CD4-positive, alpha-beta T cell (primary cell): ENCODE results near the gene CNTN4. TPM values are rescaled to one million over a fixed set of nuclear protein-coding genes. Genes with fewer than 3 reads are reported as not detected.

Source experiments
- ATAC-seq: fragments of 200-7000 bp; cut with Tn5 transposase; one replicate; pipeline ENCODE4 v1.10.0; 2022; ENCODE audit warnings: mild to moderate bottlenecking; ENCODE audit not compliant: poor library complexity
- CTCF ChIA-PET: fragments of 350-600 bp; sonication (Branson Sonifier 250); formaldehyde crosslinking; loops from one replicate; lab custom pipeline; 2021; ENCODE audit warnings: antibody characterized with exemption, inconsistent platforms; lab: Charles Lee
- POLR2A ChIA-PET: fragments of 350-600 bp; sonication (Branson Sonifier 250); formaldehyde crosslinking; loops from one replicate; lab custom pipeline; 2021; ENCODE audit warnings: antibody characterized with exemption, inconsistent platforms; lab: Charles Lee
- DNase-seq, 14 experiments: peaks; one replicate each; pipeline ENCODE4 v3.0.0-alpha.2; 2013 to 2020; ENCODE audit warnings: mixed read lengths in 2 of 14
- H3K27ac ChIP-seq, 2 donors: one replicate each; pipeline versions ENCODE4 v1.5.1 to v1.7.0; 2013; ENCODE audit warnings: low read length in 2 of 2, low read depth in 1 of 2, mild to moderate bottlenecking in 1 of 2
- H3K27me3 ChIP-seq, 2 experiments: 1 replicate in 1 of 2; 2 replicates in 1 of 2; pipeline versions ENCODE4 v1.6.1 to v1.7.0; 2013; ENCODE audit warnings: low read length in 2 of 2, control low read depth in 1 of 2, mild to moderate bottlenecking in 1 of 2, moderate library complexity in 1 of 2; ENCODE audit not compliant: insufficient read depth in 2 of 2, control insufficient read depth in 1 of 2
- H3K36me3 ChIP-seq: one replicate; pipeline ENCODE4 v1.6.1; 2013; ENCODE audit warnings: low read length, control low read depth; ENCODE audit not compliant: insufficient read depth
- H3K4me1 ChIP-seq: one replicate; pipeline ENCODE4 v1.6.1; 2013; ENCODE audit warnings: low read length, control low read depth; ENCODE audit not compliant: insufficient read depth
- H3K4me3 ChIP-seq: one replicate; pipeline ENCODE4 v1.5.1; 2013; ENCODE audit warnings: mild to moderate bottlenecking, low read length, moderate library complexity
- H3K9me3 ChIP-seq, 2 experiments: 1 replicate in 1 of 2; 2 replicates in 1 of 2; pipeline versions ENCODE4 v1.6.1 to v1.7.0; 2013; ENCODE audit warnings: low read length in 2 of 2, mild to moderate bottlenecking in 2 of 2, control low read depth in 1 of 2, moderate library complexity in 1 of 2; ENCODE audit not compliant: control insufficient read depth in 1 of 2, insufficient read depth in 1 of 2
- H3K27ac Mint-ChIP-seq: one replicate; pipeline ENCODE4 v1.8.0; 2020; ENCODE audit warnings: mixed read lengths
- H3K27me3 Mint-ChIP-seq: one replicate; pipeline ENCODE4 v1.8.0; 2021; ENCODE audit warnings: mixed read lengths
- H3K36me3 Mint-ChIP-seq: one replicate; pipeline ENCODE4 v1.8.0; 2021; ENCODE audit warnings: low read depth, mixed read lengths
- H3K4me1 Mint-ChIP-seq: one replicate; pipeline ENCODE4 v1.8.0; 2021; ENCODE audit warnings: low read depth, mixed read lengths
- H3K4me3 Mint-ChIP-seq: one replicate; pipeline ENCODE4 v1.8.0; 2020; ENCODE audit warnings: mild to moderate bottlenecking, mixed read lengths
- H3K9me3 Mint-ChIP-seq: one replicate; pipeline ENCODE4 v1.8.0; 2020; ENCODE audit warnings: mixed read lengths
- intact Hi-C, 2 experiments: fragments of 100-400 bp; cut with DNase I in 1 of 2; cut with micrococcal nuclease in 1 of 2; formaldehyde crosslinking; loops; one replicate each; pipeline versions ENCODE4 v1.15.1 to v1.9.0; 2023 to 2025; cut with DNase I, micrococcal nuclease
- total RNA-seq, 174 experiments: library from RNA in 2 of 174; stranded (reverse) in 2 of 174; gene quantifications; one replicate each; pipeline ENCODE4 v1.2.3 and lab custom pipeline; 2021 to 2026
- TF ChIP-seq, protein P1 (sequence below): fragments of 200-600 bp; IDR thresholded peaks from one replicate; pipeline ENCODE4 v1.8.0; 2022; ENCODE audit warnings: antibody characterized with exemption, mild to moderate bottlenecking

CNTN4 gene
- total RNA-seq, 2 experiments from 2014 or later, result not detected

DNA sequence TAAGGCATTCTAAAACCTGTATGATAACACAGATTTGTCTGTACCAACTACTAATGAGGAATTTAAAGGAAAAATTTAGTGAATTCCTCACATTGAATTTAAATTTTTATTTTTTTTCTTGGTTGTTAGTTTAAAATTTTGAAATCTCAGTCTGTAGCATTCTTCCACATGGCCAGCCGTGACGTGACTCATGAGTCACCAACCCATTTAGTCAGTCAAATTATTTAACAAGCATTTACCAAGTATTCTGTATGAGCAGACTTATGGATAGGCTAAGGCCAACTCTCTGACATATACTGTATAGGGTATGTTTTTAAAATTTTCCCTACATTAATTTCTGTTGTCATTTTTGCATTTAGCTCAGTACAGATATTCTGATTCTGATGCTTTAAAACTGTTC is 112.9 kb downstream of the CNTN4 start:
- Histone ChIP-seq H3K27me3 (no peaks in the 10 kb centered on the region), H3K9me3 (no peaks in the 10 kb centered on the region), H3K36me3 (no peaks in the 10 kb centered on the region), H3K4me1 (no peaks in the 10 kb centered on the region), H3K27ac (no peak overlapping the region), H3K4me3 (no peak overlapping the region)
- ChIA-PET POLR2A (no interaction called here), CTCF (no interaction called here)
- H3K9me3 Mint-ChIP-seq, result no peaks in the 10 kb centered on the region
- no peaks in the 10 kb centered on the region for H3K4me1 Mint-ChIP-seq
- DNase-seq, result no peak
- no peak overlapping the region for H3K27ac Mint-ChIP-seq
- intact Hi-C loops, result no loop called here
- no peak for ATAC-seq
- no peak overlapping the region for H3K4me3 Mint-ChIP-seq
- TF ChIP-seq, protein P1, sequence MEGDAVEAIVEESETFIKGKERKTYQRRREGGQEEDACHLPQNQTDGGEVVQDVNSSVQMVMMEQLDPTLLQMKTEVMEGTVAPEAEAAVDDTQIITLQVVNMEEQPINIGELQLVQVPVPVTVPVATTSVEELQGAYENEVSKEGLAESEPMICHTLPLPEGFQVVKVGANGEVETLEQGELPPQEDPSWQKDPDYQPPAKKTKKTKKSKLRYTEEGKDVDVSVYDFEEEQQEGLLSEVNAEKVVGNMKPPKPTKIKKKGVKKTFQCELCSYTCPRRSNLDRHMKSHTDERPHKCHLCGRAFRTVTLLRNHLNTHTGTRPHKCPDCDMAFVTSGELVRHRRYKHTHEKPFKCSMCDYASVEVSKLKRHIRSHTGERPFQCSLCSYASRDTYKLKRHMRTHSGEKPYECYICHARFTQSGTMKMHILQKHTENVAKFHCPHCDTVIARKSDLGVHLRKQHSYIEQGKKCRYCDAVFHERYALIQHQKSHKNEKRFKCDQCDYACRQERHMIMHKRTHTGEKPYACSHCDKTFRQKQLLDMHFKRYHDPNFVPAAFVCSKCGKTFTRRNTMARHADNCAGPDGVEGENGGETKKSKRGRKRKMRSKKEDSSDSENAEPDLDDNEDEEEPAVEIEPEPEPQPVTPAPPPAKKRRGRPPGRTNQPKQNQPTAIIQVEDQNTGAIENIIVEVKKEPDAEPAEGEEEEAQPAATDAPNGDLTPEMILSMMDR, result no peak
- no peaks in the 10 kb centered on the region for H3K36me3 Mint-ChIP-seq
- no peaks in the 10 kb centered on the region for H3K27me3 Mint-ChIP-seq

DNA sequence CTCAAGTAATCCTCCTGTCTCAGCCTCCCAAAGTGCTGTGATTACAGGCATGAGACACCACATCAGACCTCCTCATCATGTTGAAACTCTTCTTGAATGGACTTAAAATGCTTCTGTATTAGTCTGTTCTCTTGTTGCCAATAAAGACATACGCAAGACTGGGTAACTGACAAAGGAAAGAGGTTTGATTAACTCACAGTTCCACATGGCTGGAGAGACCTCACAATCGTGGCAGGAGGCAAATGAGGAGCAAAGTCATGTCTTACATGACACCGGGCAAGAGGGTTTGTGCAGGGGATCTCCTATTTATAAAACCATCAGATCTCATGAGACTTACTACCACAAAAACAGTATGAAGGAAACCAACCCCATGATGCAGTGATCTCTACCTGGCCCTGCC is 113.5 kb downstream of the CNTN4 start:
- Mint-ChIP-seq H3K27ac (no peak overlapping the region), H3K36me3 (no peaks in the 10 kb centered on the region), H3K9me3 (no peaks in the 10 kb centered on the region), H3K27me3 (no peaks in the 10 kb centered on the region), H3K4me3 (no peak overlapping the region), H3K4me1 (no peaks in the 10 kb centered on the region)
- ATAC-seq, result no peak
- no peaks in the 10 kb centered on the region for H3K4me1 ChIP-seq
- TF ChIP-seq, protein P1, result no peak
- no peaks in the 10 kb centered on the region for H3K9me3 ChIP-seq
- DNase-seq, result no peak
- H3K27me3 ChIP-seq, result no peaks in the 10 kb centered on the region
- H3K4me3 ChIP-seq, result no peak overlapping the region
- no peak overlapping the region for H3K27ac ChIP-seq
- H3K36me3 ChIP-seq, result no peaks in the 10 kb centered on the region
- ChIA-PET POLR2A (no interaction called here), CTCF (no interaction called here)
- intact Hi-C loops, result no loop called here

DNA sequence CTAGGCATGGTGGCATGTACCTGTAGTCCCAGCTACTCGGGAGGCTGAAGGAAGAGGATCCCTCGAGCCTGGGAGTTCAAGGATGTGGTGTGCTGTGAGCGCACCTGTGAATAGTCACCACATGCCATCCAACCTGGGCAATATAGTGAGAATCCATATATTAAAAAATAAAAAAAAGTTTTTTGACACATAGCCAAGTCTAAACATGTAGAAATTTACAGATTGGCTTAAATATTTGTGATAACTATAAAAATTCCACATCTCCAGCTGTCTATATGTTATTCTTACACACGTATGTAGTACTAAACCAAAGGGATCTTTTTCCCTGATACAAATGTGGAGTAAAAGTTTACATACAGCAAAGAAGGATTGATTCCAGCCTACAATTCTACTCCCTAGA is 119.7 kb downstream of the CNTN4 start:
- ATAC-seq (no peak), DNase-seq (no peak)
- intact Hi-C loops, result no loop called here
- no peak overlapping the region for H3K4me3 ChIP-seq
- no peaks in the 10 kb centered on the region for H3K4me1 ChIP-seq
- no peaks in the 10 kb centered on the region for H3K4me1 Mint-ChIP-seq
- H3K27ac ChIP-seq, result no peak overlapping the region
- CTCF ChIA-PET, result no interaction called here
- no peaks in the 10 kb centered on the region for H3K27me3 ChIP-seq
- H3K36me3 ChIP-seq, result no peaks in the 10 kb centered on the region
- H3K9me3 ChIP-seq, result no peaks in the 10 kb centered on the region
- no peak overlapping the region for H3K27ac Mint-ChIP-seq
- H3K27me3 Mint-ChIP-seq, result no peaks in the 10 kb centered on the region
- peaks cover 3% of the 10 kb centered on the region for H3K9me3 Mint-ChIP-seq
- H3K36me3 Mint-ChIP-seq, result no peaks in the 10 kb centered on the region
- POLR2A ChIA-PET, result no interaction called here
- TF ChIP-seq, protein P1, result no peak
- no peak overlapping the region for H3K4me3 Mint-ChIP-seq
